HEK293 (cell line): ENCODE results near the gene SPATA21.

Source experiments
- KLF1 ChIP-seq: fragments of 450-650 bp; formaldehyde crosslinking; IDR thresholded peaks from 2 replicates; pipeline ENCODE4 v1.5.1; 2016; ENCODE audit warnings: missing biosample characterization, missing genetic modification characterization
- KLF7 ChIP-seq: fragments of 450-650 bp; formaldehyde crosslinking; IDR thresholded peaks from 2 replicates; pipeline ENCODE4 v1.5.1; 2016; ENCODE audit warnings: missing biosample characterization, missing genetic modification characterization, borderline replicate concordance
- TCF7L2 ChIP-seq: IDR thresholded peaks from 2 replicates; pipeline ENCODE4 v1.6.1; 2011; ENCODE audit warnings: low read depth, mild to moderate bottlenecking, inconsistent platforms, low read length, moderate library complexity, borderline replicate concordance
- ZNF114 ChIP-seq: fragments of 450-650 bp; formaldehyde crosslinking; IDR thresholded peaks from 2 replicates; pipeline ENCODE4 v1.5.0; 2017; ENCODE audit warnings: missing biosample characterization, missing genetic modification characterization
- ZNF121 ChIP-seq: fragments of 450-650 bp; formaldehyde crosslinking; IDR thresholded peaks from 2 replicates; pipeline ENCODE4 v1.5.1; 2016; ENCODE audit warnings: missing biosample characterization, missing genetic modification characterization
- ZNF175 ChIP-seq: fragments of 450-650 bp; formaldehyde crosslinking; IDR thresholded peaks from 2 replicates; pipeline ENCODE4 v1.5.1; 2016; ENCODE audit warnings: missing biosample characterization, missing genetic modification characterization
- ZNF416 ChIP-seq: fragments of 450-650 bp; formaldehyde crosslinking; IDR thresholded peaks from 2 replicates; pipeline ENCODE4 v1.5.1; 2016; ENCODE audit warnings: missing biosample characterization, missing genetic modification characterization
- ZNF571 ChIP-seq: fragments of 450-650 bp; formaldehyde crosslinking; IDR thresholded peaks from 2 replicates; pipeline ENCODE4 v1.5.0; 2017; ENCODE audit warnings: missing biosample characterization, missing genetic modification characterization
- ZNF623 ChIP-seq: fragments of 450-650 bp; formaldehyde crosslinking; IDR thresholded peaks from 2 replicates; pipeline ENCODE4 v1.5.1; 2016; ENCODE audit warnings: missing biosample characterization, missing genetic modification characterization
- ZSCAN16 ChIP-seq: fragments of 450-650 bp; formaldehyde crosslinking; IDR thresholded peaks from 2 replicates; pipeline ENCODE4 v1.5.1; 2016; ENCODE audit warnings: missing biosample characterization, missing genetic modification characterization
- TF ChIP-seq, protein P1 (sequence below): fragments of 450-650 bp; formaldehyde crosslinking; IDR thresholded peaks from 2 replicates; pipeline ENCODE4 v1.5.1; 2016; ENCODE audit warnings: missing biosample characterization, missing genetic modification characterization
- TF ChIP-seq, protein P2 (sequence below): fragments of 450-650 bp; formaldehyde crosslinking; optimal IDR thresholded peaks from 2 replicates; pipeline ENCODE3; 2016; ENCODE audit warnings: missing biosample characterization, mild to moderate bottlenecking, missing genetic modification characterization
- TF ChIP-seq, protein P3 (sequence below): fragments of 450-650 bp; formaldehyde crosslinking; IDR thresholded peaks from 2 replicates; pipeline ENCODE4 v1.5.1; 2016; ENCODE audit warnings: missing biosample characterization, missing genetic modification characterization

DNA sequence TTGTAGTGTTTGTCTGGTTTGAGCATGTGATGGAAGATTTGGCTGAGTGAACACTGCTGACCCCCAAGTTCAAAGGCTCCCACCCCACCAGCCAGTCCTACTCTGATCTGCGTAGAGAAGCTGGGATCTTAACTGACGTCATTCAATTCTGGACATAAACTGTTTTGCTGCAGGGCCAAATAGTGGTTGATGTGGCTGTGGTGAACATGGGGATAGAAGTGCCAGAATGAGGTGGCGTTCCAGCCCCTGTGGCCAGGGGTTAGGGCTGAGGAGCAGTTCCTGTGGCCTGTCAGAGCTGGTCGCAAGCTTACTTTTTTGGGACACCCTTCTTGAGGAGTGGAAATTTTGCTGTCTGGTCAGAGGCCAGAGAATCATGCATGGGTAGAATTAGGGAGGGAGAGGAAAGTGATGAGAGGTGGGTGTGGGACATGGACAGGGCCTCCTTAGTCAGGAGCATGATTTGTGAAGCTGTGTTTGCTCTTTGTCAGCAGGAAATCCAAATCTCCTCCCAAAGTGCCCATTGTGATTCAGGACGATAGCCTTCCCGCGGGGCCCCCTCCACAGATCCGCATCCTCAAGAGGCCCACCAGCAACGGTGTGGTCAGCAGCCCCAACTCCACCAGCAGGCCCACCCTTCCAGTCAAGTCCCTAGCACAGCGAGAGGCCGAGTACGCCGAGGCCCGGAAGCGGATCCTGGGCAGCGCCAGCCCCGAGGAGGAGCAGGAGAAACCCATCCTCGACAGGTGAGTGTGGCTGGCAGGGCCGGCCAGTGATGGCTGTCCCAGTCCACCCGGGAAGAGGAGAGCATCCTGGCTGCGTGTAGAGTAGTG, 44.3 kb downstream of the SPATA21 start:
- TF ChIP-seq ZNF175 (no peak), ZNF416 (tag by site-specific recombination) (no peak), KLF1 (no peak), TCF7L2 (no peak), ZNF114 (tag by site-specific recombination) (no peak), ZSCAN16 (tag by site-specific recombination) (no peak), ZNF121 (no peak), ZNF571 (tag by site-specific recombination) (no peak), KLF7 (tag by site-specific recombination) (no peak), ZNF623 (no peak)
- TF ChIP-seq, protein P1, sequence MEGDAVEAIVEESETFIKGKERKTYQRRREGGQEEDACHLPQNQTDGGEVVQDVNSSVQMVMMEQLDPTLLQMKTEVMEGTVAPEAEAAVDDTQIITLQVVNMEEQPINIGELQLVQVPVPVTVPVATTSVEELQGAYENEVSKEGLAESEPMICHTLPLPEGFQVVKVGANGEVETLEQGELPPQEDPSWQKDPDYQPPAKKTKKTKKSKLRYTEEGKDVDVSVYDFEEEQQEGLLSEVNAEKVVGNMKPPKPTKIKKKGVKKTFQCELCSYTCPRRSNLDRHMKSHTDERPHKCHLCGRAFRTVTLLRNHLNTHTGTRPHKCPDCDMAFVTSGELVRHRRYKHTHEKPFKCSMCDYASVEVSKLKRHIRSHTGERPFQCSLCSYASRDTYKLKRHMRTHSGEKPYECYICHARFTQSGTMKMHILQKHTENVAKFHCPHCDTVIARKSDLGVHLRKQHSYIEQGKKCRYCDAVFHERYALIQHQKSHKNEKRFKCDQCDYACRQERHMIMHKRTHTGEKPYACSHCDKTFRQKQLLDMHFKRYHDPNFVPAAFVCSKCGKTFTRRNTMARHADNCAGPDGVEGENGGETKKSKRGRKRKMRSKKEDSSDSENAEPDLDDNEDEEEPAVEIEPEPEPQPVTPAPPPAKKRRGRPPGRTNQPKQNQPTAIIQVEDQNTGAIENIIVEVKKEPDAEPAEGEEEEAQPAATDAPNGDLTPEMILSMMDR, result no peak
- TF ChIP-seq, protein P2, sequence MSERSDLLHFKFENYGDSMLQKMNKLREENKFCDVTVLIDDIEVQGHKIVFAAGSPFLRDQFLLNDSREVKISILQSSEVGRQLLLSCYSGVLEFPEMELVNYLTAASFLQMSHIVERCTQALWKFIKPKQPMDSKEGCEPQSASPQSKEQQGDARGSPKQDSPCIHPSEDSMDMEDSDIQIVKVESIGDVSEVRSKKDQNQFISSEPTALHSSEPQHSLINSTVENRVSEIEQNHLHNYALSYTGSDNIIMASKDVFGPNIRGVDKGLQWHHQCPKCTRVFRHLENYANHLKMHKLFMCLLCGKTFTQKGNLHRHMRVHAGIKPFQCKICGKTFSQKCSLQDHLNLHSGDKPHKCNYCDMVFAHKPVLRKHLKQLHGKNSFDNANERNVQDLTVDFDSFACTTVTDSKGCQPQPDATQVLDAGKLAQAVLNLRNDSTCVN, result no peak
- TF ChIP-seq, protein P3, sequence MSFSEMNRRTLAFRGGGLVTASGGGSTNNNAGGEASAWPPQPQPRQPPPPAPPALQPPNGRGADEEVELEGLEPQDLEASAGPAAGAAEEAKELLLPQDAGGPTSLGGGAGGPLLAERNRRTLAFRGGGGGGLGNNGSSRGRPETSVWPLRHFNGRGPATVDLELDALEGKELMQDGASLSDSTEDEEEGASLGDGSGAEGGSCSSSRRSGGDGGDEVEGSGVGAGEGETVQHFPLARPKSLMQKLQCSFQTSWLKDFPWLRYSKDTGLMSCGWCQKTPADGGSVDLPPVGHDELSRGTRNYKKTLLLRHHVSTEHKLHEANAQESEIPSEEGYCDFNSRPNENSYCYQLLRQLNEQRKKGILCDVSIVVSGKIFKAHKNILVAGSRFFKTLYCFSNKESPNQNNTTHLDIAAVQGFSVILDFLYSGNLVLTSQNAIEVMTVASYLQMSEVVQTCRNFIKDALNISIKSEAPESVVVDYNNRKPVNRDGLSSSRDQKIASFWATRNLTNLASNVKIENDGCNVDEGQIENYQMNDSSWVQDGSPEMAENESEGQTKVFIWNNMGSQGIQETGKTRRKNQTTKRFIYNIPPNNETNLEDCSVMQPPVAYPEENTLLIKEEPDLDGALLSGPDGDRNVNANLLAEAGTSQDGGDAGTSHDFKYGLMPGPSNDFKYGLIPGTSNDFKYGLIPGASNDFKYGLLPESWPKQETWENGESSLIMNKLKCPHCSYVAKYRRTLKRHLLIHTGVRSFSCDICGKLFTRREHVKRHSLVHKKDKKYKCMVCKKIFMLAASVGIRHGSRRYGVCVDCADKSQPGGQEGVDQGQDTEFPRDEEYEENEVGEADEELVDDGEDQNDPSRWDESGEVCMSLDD, result no peak
